Measurements from ENCODE around the gene TPP1.

The TPP1 gene

DNA sequence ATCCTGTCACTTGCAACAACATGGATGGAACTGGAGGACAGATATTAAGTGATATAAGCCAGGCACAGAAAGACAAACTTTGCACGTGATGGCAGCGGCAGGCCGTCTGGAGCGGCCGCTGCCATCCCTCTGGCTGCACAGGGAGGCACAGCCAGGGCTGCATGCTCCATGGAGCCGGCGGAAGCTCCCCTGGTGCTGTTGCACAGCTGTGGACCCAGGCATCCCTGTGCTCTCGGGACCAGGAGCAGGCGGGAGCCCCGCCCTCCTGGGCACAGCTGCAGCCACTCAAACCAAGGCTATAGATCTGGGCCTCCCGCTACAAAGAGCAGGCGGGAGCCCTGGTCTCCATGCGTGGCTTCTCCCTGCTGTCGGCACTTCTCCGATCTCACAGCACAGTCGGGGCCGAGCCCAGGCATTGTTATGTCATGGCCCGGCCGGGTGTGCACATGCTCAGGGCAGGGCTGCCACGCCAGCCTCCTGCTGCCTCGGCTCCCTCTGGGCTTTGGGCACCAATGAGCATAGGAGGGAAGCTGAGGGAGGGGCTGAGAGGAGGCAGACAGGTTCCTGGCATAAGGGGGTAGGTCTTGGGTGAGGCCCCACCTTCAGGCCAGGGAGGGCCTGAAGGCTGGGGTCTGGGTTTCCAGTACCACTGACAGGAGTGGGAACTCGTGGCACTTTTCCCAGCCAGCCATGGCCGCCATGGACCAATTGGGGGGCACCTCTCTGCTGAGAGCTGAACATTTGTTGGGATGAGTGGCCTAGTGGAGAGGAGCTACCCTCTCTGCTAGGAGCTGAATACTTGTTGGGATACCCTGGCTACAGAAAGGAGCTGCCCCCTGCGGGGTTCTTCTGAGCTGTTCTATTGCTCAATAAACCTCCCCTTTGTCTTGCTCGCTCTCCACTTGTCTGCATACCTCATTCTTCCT, 32.5 kb downstream of the TPP1 start:
- DNase-seq: no peak

GRCh38 chr11:6584528-6584927, 34.7 kb downstream of the TPP1 start:
- DNase-seq: no peak

GRCh38 chr11:6583584-6583983, 35.6 kb downstream of the TPP1 start:
- DNase-seq: no peak

DNA sequence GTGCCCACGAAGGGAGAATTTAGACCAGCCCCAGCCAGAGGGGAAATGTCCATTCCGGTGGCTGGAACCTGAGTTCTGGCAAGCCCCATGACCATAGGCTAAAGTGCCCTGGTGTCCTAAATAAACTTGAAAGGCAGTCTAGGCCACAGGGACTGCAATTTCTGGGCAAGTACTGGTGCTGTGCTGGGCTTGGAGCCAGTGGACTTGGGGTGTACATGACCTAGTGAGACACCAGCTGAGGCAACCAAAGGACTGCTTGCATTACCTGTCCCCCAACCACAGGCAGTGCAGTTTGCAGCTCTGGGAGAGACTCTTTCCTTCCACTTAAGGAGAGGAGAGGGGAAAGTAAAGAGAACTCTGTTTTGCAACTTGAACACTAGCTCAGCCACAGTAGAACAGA, 39.5 kb downstream of the TPP1 start:
- no peak for DNase-seq

DNA sequence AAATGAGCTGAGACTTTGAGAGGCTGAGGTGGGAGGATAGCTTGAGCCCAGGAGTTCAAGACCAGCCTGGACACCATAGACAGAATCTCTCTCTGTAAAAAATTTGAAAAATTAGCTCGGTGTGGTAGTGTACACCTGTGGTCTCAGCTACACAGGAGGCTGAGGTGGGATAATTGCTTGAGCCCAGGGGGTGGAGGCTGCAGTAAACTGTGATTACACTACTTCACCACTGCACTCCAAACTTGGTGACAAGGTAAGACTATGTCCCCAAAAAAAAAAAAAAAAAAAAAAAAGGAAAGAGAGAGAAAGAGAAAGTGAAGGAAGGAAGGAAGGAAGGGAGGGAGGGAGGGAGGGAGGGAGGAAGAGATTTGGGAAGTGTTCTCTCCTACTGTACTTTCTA, 41.1 kb downstream of the TPP1 start:
- no peak for DNase-seq

DNA sequence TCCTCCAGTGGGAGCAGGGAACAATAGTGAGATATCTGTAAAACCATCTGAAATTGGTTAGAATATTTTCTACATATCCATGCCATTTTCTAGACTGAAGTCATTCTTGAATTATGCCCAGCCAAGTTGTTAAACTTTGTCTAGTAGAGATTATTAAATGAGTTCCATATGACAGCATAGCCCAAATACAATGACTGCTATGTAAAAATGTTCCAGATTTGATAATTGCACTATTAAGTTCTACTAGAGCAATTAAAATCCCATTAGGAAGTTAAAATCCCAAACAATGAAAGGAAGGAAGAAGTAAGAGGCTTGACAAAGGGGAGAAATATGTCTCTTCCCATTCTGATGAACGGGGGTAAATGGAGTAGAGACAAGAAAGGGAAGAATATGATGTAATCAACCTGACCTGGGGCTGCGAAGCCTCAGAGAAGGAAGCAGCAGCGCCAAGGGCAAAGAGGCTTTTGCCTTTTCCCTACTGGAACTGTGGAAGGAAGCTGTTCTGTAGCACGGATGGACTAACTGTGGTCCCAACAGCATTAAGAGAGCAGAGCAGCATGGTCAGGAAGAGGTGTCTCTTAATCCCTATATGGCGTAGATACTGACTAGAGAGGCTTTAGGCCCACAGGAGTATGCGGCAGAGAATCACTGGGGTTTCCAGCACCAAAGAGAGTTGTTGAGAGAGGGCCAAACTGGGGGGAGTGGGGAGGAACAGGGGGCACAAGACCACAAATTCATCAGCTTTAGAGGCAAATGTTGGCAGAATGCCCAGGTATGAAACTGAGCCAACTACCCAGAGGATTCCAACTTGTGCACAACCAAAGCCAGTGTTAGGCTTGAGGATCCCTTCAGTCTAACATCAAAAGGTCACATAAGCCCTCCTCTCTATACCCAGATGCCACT, 42.5 kb downstream of the TPP1 start:
- DNase-seq: no peak

DNA sequence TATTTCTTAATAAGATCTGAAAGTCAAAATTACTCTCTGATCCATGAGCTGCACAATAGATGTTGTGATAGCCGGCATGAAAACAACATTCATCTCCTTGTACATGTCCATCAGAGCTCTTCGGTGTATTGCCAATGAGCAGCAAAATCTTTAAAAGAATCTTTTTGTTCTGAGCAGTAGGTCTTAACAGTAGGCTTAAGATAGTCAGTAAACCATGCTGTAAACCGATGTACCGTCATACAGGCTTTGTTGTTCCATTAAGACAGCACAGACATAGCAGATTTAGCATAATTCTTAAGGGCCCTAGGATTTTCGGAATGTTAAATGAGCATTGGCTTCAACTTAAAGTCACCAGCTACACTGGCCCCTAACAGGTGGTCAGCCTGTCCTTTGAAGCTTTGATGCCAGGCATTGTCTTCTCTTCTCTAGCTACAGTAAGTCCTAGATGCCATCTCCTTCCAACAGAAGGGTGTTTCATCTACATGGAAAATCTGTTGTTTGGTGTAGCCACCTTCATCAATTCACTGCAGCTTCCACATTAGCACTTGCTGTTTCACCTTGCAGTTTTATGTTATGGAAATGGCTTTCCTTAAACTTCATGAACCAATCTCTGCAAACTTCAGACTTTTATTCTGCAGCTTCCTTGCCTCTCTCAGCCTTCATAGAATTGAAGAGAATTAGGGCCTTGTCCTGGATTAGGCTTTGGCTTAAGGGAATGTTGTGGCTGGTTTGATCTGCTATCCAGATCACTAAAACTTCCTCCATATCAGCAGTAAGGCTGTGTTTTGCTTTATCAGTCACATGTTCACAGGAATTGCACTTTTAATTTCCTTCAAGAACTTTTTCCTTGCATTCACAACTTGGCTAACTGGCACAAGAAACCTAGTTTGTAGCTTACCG, 44.2 kb downstream of the TPP1 start:
- no peak for DNase-seq

DNA sequence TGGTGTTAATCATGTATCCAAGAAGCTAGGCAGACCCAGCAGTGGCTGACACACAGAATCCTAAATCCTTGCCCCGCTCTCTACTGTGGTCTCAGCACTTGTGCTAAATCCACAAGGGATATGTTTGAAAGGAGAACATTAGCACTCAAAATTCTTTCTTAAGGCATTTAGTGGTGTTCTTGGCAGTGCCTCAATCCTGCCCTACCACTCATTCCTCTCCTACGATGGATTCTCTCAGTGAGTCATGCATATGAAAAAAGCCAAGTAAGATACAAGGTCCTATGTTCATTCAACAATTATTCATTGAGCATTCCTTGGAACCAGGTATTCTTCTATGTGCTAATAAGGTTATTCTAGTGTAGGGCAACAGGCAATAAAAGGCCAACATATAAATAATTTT, 47.0 kb downstream of the TPP1 start:
- DNase-seq: no peak

GRCh38 chr11:6571434-6572008, 47.7 kb downstream of the TPP1 start:
- no peak for DNase-seq

GRCh38 chr11:6570691-6571427, 48.4 kb downstream of the TPP1 start:
- DNase-seq: no peak

- no peak for DNase-seq
Observed at GRCh38 chr11:6569706-6570105, 49.5 kb downstream of the TPP1 start.

GRCh38 chr11:6568191-6568918, 50.9 kb downstream of the TPP1 start:
- DNase-seq: no peak

DNA sequence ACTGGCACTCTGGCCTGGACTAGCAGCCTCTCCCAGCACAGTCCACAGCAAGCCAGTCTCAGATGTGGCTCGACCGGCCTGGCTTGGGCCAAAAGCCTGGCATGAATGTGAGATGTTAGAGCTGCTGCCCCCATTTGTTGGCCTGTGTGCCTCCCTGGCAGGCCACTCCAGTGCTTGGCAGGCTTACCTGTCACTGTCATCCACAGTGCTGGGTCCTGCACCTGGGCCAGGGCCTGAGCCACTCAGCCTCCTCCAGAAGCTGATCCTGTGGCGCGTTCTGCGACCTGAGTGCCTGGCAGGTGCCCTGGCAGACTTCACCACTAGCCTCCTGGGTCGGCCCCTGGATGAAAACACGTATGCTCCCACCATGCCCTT, 51.9 kb downstream of the TPP1 start:
- no peak for DNase-seq

- DNase-seq: no peak
Observed at GRCh38 chr11:6566704-6567370, 52.4 kb downstream of the TPP1 start.

DNA sequence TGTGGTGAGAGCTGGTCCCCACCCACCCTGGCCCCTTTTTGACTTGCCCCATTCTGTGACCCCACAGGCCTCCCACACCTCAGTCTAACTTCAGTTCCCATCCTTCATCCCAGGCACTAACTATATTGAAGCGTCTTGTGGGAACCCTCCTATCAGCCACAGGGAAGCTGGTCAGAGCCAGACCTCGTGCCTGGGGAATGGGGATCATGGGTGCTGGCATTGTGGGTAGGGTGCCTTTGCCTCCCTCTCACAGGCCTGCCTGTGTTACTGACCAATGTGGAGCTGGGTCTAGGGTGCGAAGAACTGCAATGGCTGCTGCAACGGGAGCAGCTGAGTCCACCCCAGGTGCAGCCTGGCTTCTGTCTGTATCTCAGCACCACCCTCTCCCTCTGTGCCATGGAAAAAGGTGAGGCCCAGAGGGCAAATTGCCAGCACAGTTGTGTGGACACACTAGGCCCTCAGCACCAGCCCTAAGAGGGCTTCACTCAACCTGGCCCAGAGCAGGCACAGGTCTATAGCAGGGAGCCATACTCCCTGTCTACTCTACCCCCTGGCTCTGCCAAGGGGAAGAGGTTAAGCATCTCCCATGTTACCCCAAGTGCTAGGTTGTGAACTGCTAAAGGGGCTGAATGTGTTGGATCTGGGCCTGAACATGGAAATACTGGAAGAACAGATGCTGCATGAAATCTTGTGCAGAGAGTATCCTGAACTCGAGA, 53.1 kb downstream of the TPP1 start:
- DNase-seq: no peak

DNA sequence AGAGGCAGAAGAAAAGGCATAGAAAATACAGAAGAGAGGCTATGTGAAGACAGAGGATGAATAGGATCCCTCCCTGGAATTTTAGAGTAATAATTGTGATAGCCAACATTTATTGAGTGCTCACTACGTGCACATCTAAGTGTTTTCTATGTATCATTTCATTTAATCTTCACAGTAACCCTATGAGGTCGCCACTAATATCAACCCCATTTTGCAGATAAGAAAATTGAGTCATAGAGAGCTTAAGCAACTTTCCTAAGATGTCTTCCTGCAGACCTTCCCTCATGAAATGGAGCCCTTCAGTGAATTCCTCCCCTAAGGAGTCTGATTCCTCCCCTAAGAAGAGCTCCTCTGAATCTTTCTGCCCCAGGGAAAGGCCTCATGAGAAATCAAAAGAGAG, 53.9 kb downstream of the TPP1 start:
- DNase-seq: no peak

DNA sequence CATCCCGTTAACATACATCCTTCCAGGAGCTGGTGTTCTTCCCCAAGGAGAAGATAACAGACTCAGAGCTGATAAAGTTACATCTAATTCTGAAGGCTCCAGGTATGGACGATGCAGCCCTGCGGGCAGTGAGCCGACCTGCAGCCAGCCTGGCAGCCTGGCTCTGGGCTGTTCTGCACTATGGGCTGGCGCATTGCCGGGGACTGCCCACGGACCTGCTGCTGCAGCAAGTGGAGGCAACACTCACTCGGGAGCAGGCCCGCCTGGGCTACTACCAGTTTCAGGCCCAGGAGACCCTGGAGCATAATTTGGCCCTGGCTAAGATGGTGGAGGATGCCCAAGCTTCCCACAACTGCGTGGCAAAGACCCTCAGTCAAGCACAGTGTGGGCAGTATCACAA, 55.6 kb downstream of the TPP1 start:
- no peak for DNase-seq

GRCh38 chr11:6563121-6563619, 56.1 kb downstream of the TPP1 start:
- no peak for DNase-seq
